Testis (tissue), 2 donors: Measurements from ENCODE around the gene CDK15.

Source experiments
- CTCF ChIP-seq, 3 experiments: fragments of 450-650 bp in 2 of 3; fragments of 200-600 bp in 1 of 3; sonication (generic) in 1 of 3; IDR thresholded peaks; one replicate each; pipeline ENCODE4 v1.5.1; 2016 to 2019; ENCODE audit warnings: antibody characterized with exemption in 3 of 3, mild to moderate bottlenecking in 2 of 3, moderate library complexity in 1 of 3
- POLR2A ChIP-seq: fragments of 450-650 bp; IDR thresholded peaks from one replicate; pipeline ENCODE4 v1.6.1; 2017; ENCODE audit warnings: antibody characterized with exemption, mild to moderate bottlenecking, moderate library complexity

DNA sequence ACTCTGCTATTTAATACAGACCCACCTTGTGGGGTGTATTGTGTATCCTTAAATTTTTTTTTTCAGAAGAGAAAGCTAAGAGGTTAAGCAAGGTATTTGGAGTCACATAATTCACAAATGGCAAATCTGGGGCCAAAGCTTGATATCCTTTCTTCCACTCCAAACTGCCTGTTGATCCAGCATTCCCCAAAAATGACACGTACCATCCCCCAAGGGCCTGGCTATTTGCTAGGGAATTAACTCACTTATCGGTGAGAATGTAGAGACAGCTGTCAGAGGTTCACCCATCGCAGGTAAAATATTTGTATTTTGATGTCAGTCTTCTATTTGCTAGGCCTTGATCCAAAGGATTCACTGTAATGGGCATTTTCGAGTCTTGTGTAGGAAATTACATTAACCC, 123.7 kb downstream of the CDK15 start:
- TF ChIP-seq POLR2A (no peak), CTCF (IDR thresholded peaks at IDR 0.05) (no peak)
